GM12878 (cell line): ENCODE data around the gene STKLD1. TPM values are rescaled to one million over a fixed set of nuclear protein-coding genes. Genes with fewer than 3 reads are reported as not detected.

ENCODE experiments used
- ATAC-seq: fragments of 200-7000 bp; cut with Tn5 transposase; 3 replicates; pipeline ENCODE4 v1.9.1; 2020; ENCODE audit warnings: mild to moderate bottlenecking, moderate library complexity
- BruUV-seq: library from RNA; stranded (reverse); fragments of 400-500 nt; replicated peaks from 2 replicates; lab custom pipeline; 2021; lab: Mats Ljungman, UMichigan
- CTCF ChIA-PET: fragments of 300-600 bp; sonication (Branson Sonifier 250); formaldehyde crosslinking; extraction: SDS; loops from one replicate; lab custom pipeline; 2021; ENCODE audit warnings: inconsistent platforms; lab: Yijun Ruan, JAX
- POLR2A ChIA-PET: fragments of 350-600 bp; formaldehyde crosslinking; extraction: SDS; loops from one replicate; lab custom pipeline; 2021; ENCODE audit warnings: inconsistent platforms; lab: Charles Lee
- RAD21 ChIA-PET: fragments of 300-600 bp; sonication (Branson Sonifier 250); formaldehyde crosslinking; loops from one replicate; lab custom pipeline; 2023; ENCODE audit warnings: antibody characterized with exemption; ENCODE audit not compliant: unreplicated experiment; lab: Charles Lee
- SMC1A ChIA-PET: fragments of 300-600 bp; sonication (Branson Sonifier 250); formaldehyde crosslinking; loops from one replicate; lab custom pipeline; 2023; ENCODE audit not compliant: unreplicated experiment, uncharacterized antibody; lab: Charles Lee
- DNase-seq: peaks from one replicate; pipeline ENCODE4 v3.0.0-alpha.2; 2011; ENCODE audit warnings: low read depth, low spot score
- FAIRE-seq: peaks from 3 replicates; lab custom pipeline; 2011; peaks lifted over from hg19 to GRCh38; lab: Jason Lieb, UNC
- H2AFZ ChIP-seq: 2 replicates; pipeline ENCODE4 v1.6.0; 2011; ENCODE audit warnings: low read depth, low read length, control low read depth; ENCODE audit not compliant: control insufficient read depth
- H3K27ac ChIP-seq: 2 replicates; pipeline ENCODE4 v1.5.1; 2011; ENCODE audit warnings: control low read depth; ENCODE audit not compliant: control insufficient read depth, insufficient read depth
- H3K27me3 ChIP-seq, 2 experiments: replicated peaks in 1 of 2; 2 replicates each; pipeline versions ENCODE4 v1.6.0 to v1.6.1; 2011; ENCODE audit warnings: low read length in 1 of 2; ENCODE audit not compliant: control insufficient read depth in 2 of 2, insufficient read depth in 2 of 2
- H3K36me3 ChIP-seq, 2 experiments: 2 replicates each; pipeline ENCODE4 v1.5.1; 2011; ENCODE audit warnings: low read length in 1 of 2; ENCODE audit not compliant: control insufficient read depth in 2 of 2, insufficient read depth in 2 of 2
- H3K4me1 ChIP-seq: 2 replicates; pipeline ENCODE4 v1.6.1; 2011; ENCODE audit warnings: mild to moderate bottlenecking, low read length, moderate library complexity, mixed read lengths; ENCODE audit not compliant: control insufficient read depth, insufficient read depth
- H3K4me2 ChIP-seq: 2 replicates; pipeline ENCODE4 v1.6.0; 2011; ENCODE audit warnings: control low read depth; ENCODE audit not compliant: control insufficient read depth, insufficient read depth
- H3K4me3 ChIP-seq: fragments of 200-600 bp; sonication (generic); 2 replicates; pipeline ENCODE4 v1.5.1; 2016
- H3K79me2 ChIP-seq: 2 replicates; pipeline ENCODE4 v1.6.0; 2011; ENCODE audit warnings: low read length; ENCODE audit not compliant: control insufficient read depth, insufficient read depth
- H3K9ac ChIP-seq: 2 replicates; pipeline ENCODE4 v1.8.0; 2011; ENCODE audit warnings: low read length, control low read depth, mixed read lengths; ENCODE audit not compliant: control insufficient read depth, insufficient read depth
- H3K9me3 ChIP-seq: replicated peaks from 3 replicates; pipeline ENCODE4 v1.5.1; 2011; ENCODE audit warnings: mild to moderate bottlenecking, low read length; ENCODE audit not compliant: control insufficient read depth, insufficient read depth
- H4K20me1 ChIP-seq: 2 replicates; pipeline ENCODE4 v1.6.0; 2011; ENCODE audit not compliant: control insufficient read depth, insufficient read depth
- CREM ChIP-seq: IDR thresholded peaks from 2 replicates; pipeline ENCODE4 v1.6.1; 2014; ENCODE audit warnings: antibody characterized with exemption, low read depth
- EED ChIP-seq: sonication (generic); IDR thresholded peaks from 2 replicates; pipeline ENCODE4 v1.6.1; 2016; ENCODE audit warnings: antibody characterized with exemption, low read depth
- FOXK2 ChIP-seq: fragments of 450-650 bp; IDR thresholded peaks from 2 replicates; pipeline ENCODE4 v1.6.1; 2017; ENCODE audit warnings: mild to moderate bottlenecking, moderate library complexity
- MTA2 ChIP-seq: fragments of 450-650 bp; IDR thresholded peaks from 2 replicates; pipeline ENCODE4 v1.6.1; 2016; ENCODE audit warnings: low read depth, mild to moderate bottlenecking, moderate library complexity
- NR2C1 ChIP-seq: fragments of 450-650 bp; IDR thresholded peaks from 2 replicates; pipeline ENCODE4 v1.6.1; 2017; ENCODE audit warnings: antibody characterized with exemption, mild to moderate bottlenecking, moderate library complexity
- PAX8 ChIP-seq: fragments of 450-650 bp; IDR thresholded peaks from 2 replicates; pipeline ENCODE4 v1.6.1; 2017; ENCODE audit warnings: mild to moderate bottlenecking, moderate library complexity
- POLR2AphosphoS5 ChIP-seq: IDR thresholded peaks from 2 replicates; pipeline ENCODE4 v1.6.1; 2011; ENCODE audit warnings: mild to moderate bottlenecking, low read length, inconsistent platforms
- POU2F2 ChIP-seq: IDR thresholded peaks from 3 replicates; pipeline ENCODE4 v1.6.1; 2011; ENCODE audit warnings: low read depth, mild to moderate bottlenecking, low read length, borderline replicate concordance
- RFX5 ChIP-seq: IDR thresholded peaks from 2 replicates; pipeline ENCODE4 v1.6.1; 2011; ENCODE audit warnings: low read depth, low read length, improper control_type of control experiment
- SIN3A ChIP-seq: IDR thresholded peaks from 2 replicates; pipeline ENCODE4 v1.6.1; 2012; ENCODE audit warnings: low read depth, low read length, improper control_type of control experiment
- SP1 ChIP-seq: IDR thresholded peaks from one replicate; pipeline ENCODE4 v1.6.1; 2011; ENCODE audit warnings: low read depth, low read length
- SPI1 ChIP-seq: IDR thresholded peaks from 2 replicates; pipeline ENCODE4 v1.6.1; 2011; ENCODE audit warnings: low read depth, mild to moderate bottlenecking, low read length, moderate library complexity, borderline replicate concordance; ENCODE audit not compliant: insufficient read depth
- SUPT20H ChIP-seq: IDR thresholded peaks from 2 replicates; pipeline ENCODE4 v1.6.1; 2011; ENCODE audit warnings: low read depth, mild to moderate bottlenecking, low read length, moderate library complexity, borderline replicate concordance; ENCODE audit not compliant: control insufficient read depth
- TCF3 ChIP-seq: IDR thresholded peaks from 2 replicates; pipeline ENCODE4 v1.6.1; 2012; ENCODE audit warnings: low read depth, mild to moderate bottlenecking, low read length, borderline replicate concordance; ENCODE audit not compliant: insufficient read depth
- ZBTB4 ChIP-seq: fragments of 450-650 bp; formaldehyde crosslinking; IDR thresholded peaks from 2 replicates; pipeline ENCODE4 v1.4.0; 2022; ENCODE audit warnings: mild to moderate bottlenecking, moderate library complexity
- ZSCAN29 ChIP-seq: fragments of 450-650 bp; IDR thresholded peaks from 2 replicates; pipeline ENCODE4 v1.6.1; 2017; ENCODE audit warnings: mild to moderate bottlenecking, moderate library complexity
- WGBS: methylation state at CpG from one replicate; pipeline ENCODE4 v1.1.6; 2016; ENCODE audit warnings: low lambda C conversion rate; ENCODE audit not compliant: insufficient replicate concordance, insufficient coverage; ENCODE audit errors: missing lambda C conversion rate; 5-methylcytosine and 5-hydroxymethylcytosine counted together
- in situ Hi-C: fragments of 300-500 bp; cut with MboI; formaldehyde crosslinking; loops from 9 replicates; pipeline ENCODE4 v1.14.3; 2018; ENCODE audit warnings: mixed read lengths
- intact Hi-C: fragments of 100-400 bp; cut with micrococcal nuclease; formaldehyde crosslinking; loops from one replicate; pipeline ENCODE4 v1.14.2; 2022; ENCODE audit not compliant: unreplicated experiment
- polyA plus RNA-seq, 11 experiments: library from polyadenylated mRNA; depleted of rRNA in 4 of 11; unstranded in 6 of 11; stranded (reverse) in 5 of 11; fragments of >200 nt; fragmentation: Nextera tagmentation in 4 of 11; fragmentation: Illumina TruSeq in 1 of 11; extraction: Ambion mirVana in 4 of 11; extraction: Trizol in 1 of 11; gene quantifications; 1 replicate in 1 of 11; 2 replicates in 10 of 11; pipeline versions ENCODE4 v1.2.1 to v1.2.3, GENCODE V29; 2011 to 2016; ENCODE audit warnings: inconsistent platforms in 2 of 11, missing spikeins in 2 of 11, low read depth in 1 of 11
- total RNA-seq, 4 experiments: library from RNA; depleted of rRNA in 3 of 4; stranded (reverse); fragments of >200 nt in 3 of 4; fragmentation: Illumina TruSeq in 1 of 4; extraction: Trizol in 1 of 4; gene quantifications; 2 replicates each; pipeline versions ENCODE4 v1.2.1 to v1.2.3, GENCODE V29; 2013 to 2021
- TF ChIP-seq, protein P1 (sequence below): fragments of 450-650 bp; IDR thresholded peaks from 2 replicates; pipeline ENCODE4 v1.6.1; 2017; ENCODE audit warnings: mild to moderate bottlenecking
- TF ChIP-seq, protein P2 (sequence below): fragments of 150-350 bp; IDR thresholded peaks from 2 replicates; pipeline ENCODE4 v1.6.1; 2014; ENCODE audit warnings: mild to moderate bottlenecking, low read depth, low read length

The STKLD1 gene
- total and polyA plus RNA-seq, 10 of the 15 experiments (the other 5 are each of a cell fraction or from before 2014, with no cell fraction given) = 0.07 to 0.40 (median 0.29) TPM; not detected in 4

DNA sequence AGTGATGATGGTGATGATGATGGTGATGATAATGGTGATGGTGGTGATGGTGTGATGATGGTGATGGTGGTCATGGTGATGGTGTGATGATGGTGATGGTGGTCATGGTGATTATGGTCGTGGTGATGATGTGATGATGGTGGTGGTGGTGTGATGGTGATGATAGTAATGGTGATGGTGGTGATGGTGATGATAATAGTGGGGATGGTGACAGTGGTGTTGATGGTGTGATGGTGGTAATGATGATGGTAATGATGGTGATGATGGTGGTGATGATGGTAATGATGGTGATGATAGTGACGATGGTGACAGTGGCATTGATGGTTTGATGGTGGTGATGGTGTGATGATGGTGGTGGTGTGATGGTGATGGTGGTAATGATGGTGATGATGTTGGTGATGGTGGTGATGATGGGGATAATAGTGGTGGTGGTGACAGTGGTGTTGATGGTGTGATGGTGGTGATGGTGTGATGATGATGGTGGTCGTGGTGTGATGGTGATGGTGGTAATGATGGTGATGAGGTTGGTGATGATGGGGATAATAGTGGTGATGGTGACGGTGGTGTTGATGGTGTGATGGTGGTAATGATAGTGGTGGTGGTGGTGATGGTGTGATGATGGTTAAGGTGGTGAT, 6.5 kb downstream of the STKLD1 start (continued):
- TF ChIP-seq SIN3A (no peak), CREM (no peak), RFX5 (no peak)
- TF ChIP-seq, protein P1, sequence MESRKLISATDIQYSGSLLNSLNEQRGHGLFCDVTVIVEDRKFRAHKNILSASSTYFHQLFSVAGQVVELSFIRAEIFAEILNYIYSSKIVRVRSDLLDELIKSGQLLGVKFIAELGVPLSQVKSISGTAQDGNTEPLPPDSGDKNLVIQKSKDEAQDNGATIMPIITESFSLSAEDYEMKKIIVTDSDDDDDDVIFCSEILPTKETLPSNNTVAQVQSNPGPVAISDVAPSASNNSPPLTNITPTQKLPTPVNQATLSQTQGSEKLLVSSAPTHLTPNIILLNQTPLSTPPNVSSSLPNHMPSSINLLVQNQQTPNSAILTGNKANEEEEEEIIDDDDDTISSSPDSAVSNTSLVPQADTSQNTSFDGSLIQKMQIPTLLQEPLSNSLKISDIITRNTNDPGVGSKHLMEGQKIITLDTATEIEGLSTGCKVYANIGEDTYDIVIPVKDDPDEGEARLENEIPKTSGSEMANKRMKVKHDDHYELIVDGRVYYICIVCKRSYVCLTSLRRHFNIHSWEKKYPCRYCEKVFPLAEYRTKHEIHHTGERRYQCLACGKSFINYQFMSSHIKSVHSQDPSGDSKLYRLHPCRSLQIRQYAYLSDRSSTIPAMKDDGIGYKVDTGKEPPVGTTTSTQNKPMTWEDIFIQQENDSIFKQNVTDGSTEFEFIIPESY = no peak

GRCh38 chr9:133383438-133383837, 7.3 kb downstream of the STKLD1 start:
- H2AFZ ChIP-seq = no peak overlapping the region
- no peak overlapping the region for H3K27ac ChIP-seq
- FAIRE-seq (no peak), DNase-seq (no peak), ATAC-seq (no peak)
- H3K4me2 ChIP-seq = no peak overlapping the region
- no peak overlapping the region for H3K9ac ChIP-seq
- SMC1A ChIA-PET = no interaction called here
- no peaks in the 10 kb centered on the region for H3K9me3 ChIP-seq
- H3K79me2 ChIP-seq = no peaks in the 10 kb centered on the region
- H3K27me3 ChIP-seq = no peaks in the 10 kb centered on the region
- no peak overlapping the region for H3K4me3 ChIP-seq
- no peaks in the 10 kb centered on the region for H3K36me3 ChIP-seq
- no peaks in the 10 kb centered on the region for H4K20me1 ChIP-seq
- WGBS = 67% methylated on average over 3 of the region's 3 CpGs
- BruUV-seq = no TSS peak
- intact Hi-C loops (no loop called here), in situ Hi-C loops (no loop called here)
- no peaks in the 10 kb centered on the region for H3K4me1 ChIP-seq
- RAD21 ChIA-PET = no interaction called here
- POLR2A ChIA-PET = interaction anchor here (0.6 kb wide), 1 partner anchor 642 kb away, joined by 11 read pairs; the partner anchor contains the start of gene BRD3OS
- CTCF ChIA-PET = no interaction called here
- TF ChIP-seq SPI1 = no peak
- no peak for TF ChIP-seq SP1
- no peak for TF ChIP-seq MTA2
- no peak for TF ChIP-seq TCF3
- TF ChIP-seq SUPT20H = no peak
- no peak for TF ChIP-seq NR2C1
- no peak for TF ChIP-seq EED
- no peak for TF ChIP-seq FOXK2
- TF ChIP-seq ZBTB4 (CRISPR knock-in tag) = no peak
- no peak for TF ChIP-seq POU2F2
- no peak for TF ChIP-seq ZSCAN29
- TF ChIP-seq CREM = no peak
- no peak for TF ChIP-seq POLR2AphosphoS5
- TF ChIP-seq, protein P2, sequence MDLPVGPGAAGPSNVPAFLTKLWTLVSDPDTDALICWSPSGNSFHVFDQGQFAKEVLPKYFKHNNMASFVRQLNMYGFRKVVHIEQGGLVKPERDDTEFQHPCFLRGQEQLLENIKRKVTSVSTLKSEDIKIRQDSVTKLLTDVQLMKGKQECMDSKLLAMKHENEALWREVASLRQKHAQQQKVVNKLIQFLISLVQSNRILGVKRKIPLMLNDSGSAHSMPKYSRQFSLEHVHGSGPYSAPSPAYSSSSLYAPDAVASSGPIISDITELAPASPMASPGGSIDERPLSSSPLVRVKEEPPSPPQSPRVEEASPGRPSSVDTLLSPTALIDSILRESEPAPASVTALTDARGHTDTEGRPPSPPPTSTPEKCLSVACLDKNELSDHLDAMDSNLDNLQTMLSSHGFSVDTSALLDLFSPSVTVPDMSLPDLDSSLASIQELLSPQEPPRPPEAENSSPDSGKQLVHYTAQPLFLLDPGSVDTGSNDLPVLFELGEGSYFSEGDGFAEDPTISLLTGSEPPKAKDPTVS = no peak
- TF ChIP-seq PAX8 = no peak
